DMS79 treated with DMSO at 0.1 percent for 48 hours (cell line): ENCODE results near the gene MBD4.
"Not testable (repeated sequence)": the region's sequence is repeated elsewhere in the genome, so short reads cannot be mapped to it uniquely, and the experiment has no call there.

Source experiments
- DNase-seq: peaks from one replicate; lab custom pipeline; 2025; lab: John Stamatoyannopoulos, UW

MBD4 gene

DNA sequence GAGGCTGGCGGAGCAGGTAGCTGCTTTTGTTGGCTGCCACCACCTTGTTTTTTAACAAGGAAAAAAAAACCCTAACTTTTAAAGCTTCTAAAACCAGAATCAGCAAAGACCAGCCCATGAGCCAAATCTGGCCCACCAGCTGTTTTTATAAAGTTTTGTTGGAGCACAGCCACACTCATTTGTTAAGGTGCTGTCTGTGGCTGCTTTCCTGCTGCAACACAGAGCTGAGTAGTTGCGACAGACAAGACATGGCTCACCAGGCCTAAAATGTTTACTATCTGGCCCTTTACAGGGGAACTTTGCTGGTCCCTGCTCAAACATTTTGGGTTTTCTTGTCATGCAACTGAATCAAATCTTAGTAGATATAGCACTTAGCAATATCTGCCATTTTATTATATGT lies 30.2 kb downstream of the MBD4 start:
- no peak for DNase-seq

DNA sequence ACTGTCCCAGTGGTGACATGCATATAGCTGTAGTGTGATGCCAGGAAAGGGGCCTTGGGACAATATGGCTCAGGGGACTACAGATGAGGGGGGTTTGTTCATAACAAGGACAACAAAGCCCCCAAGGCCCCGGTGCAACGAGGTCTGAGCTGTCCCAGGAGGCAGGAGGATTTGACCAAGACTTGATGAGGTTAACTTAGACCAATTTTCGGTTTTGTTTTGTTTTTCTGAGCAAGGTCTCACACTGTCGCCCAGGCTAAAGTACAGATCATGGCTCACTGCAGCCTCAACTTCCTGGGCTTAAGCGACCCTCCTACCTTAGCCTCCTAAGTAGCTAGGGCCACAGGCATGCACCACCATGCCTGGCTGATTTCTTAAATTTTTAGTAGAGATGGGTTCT lies 35.1 kb downstream of the MBD4 start:
- DNase-seq = no peak

DNA sequence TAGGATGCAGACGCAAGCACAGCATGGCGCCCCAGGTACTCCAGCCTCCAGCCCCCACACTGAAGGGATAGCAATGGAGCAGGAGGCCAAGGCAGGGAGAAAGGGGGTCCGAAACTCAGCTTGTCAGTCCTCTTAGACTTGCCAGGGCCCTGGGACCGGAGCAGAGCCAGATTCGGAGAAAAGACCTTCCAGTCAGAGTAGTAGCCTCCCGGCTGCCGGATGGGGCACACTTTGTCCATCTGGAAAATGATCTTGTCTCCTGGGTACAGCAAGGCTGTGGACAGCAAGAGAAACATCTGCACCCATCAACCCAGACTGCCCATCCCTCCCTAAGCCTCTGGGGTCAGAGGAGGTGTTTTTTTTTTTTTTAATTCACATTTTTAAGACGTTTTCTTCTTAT lies 35.6 kb downstream of the MBD4 start:
- no peak for DNase-seq

DNA sequence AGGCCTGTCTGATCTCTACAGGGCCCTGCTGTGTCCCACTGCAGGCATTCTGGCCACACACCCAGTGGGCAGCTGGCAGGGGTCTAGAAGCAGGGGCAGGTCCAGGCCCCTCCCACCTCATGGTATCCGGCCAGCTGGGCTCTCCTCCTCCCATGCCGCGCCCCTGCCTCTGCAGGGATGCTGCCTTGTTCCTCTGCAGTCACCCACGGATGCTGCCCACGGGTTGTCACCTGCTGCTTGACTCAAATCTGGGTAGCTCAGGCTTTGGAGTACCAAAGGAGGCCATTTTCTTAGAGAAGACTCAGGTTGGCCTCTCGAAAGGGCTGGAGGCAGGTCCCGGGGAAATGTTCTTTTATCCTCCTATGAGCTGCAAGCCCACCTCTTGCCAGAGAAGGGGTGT lies 36.3 kb downstream of the MBD4 start:
- DNase-seq = no peak

GRCh38 chr3:129402616-129403015 lies 37.1 kb downstream of the MBD4 start:
- no peak for DNase-seq

DNA sequence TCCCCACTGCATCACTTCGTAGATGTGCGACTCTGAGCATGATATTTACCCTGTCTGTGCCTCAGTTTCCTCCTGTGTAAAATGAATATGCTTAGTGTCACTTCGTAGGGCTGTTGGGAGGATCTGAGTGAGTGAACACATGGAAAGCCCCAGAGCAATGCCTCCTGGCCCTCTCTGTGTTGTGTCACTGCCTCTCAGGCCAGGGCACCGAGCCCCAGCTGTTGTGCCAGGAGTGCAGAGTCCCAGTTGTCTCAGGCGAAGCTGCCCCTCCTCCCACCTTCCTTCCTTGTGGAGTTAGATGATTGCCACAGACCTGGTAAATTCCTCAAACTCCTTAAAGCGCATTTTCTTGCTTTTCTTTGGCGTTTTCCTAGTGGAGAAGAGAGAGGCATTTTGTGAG lies 37.5 kb downstream of the MBD4 start:
- DNase-seq = no peak

GRCh38 chr3:129399895-129400357 lies 39.8 kb downstream of the MBD4 start:
- no peak for DNase-seq

GRCh38 chr3:129399145-129399894 lies 40.4 kb downstream of the MBD4 start:
- DNase-seq = peak; percentile 93

DNA sequence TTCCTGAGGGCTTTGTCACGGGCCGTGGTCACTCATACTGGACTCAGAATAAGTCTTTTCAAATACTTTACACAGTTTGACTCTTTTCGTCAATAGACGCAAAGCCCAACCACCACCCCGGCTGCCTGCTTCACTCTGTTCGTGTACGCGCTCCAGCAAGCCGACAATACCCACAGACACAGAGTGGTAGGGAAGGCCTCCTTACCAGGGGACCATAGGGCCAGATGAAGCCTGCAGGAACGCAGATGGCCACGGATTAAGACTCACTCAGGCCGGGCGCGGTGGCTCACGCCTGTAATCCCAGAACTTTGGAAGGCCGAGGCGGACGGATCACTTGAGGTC lies 41.0 kb downstream of the MBD4 start:
- DNase-seq = no peak

GRCh38 chr3:129393760-129394564 lies 45.8 kb downstream of the MBD4 start:
- DNase-seq = not testable (repeated sequence)

DNA sequence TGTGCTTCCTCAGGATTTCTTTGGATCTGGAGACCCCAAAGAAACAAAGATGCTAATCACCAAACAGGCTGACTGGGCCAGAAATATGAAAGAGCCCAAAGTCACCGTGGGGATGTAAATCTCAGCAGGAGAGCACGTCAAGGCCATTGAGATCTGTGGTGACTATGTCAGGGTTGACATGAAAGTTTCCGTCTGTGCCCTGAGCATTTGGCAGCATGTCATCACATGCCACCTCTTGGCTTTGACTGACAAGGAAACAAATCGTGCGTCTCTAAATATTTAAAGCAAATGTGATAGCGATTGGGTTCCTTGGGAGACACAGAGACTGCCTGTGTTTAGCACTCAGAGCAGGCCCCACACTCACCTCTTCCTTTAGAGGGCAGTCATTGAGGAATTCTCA lies 46.5 kb downstream of the MBD4 start:
- no peak for DNase-seq

- DNase-seq = not testable (repeated sequence)
Measured at GRCh38 chr3:129392106-129392887, 47.5 kb downstream of the MBD4 start.

GRCh38 chr3:129391583-129391982 lies 48.2 kb downstream of the MBD4 start:
- DNase-seq = not testable (repeated sequence)

DNA sequence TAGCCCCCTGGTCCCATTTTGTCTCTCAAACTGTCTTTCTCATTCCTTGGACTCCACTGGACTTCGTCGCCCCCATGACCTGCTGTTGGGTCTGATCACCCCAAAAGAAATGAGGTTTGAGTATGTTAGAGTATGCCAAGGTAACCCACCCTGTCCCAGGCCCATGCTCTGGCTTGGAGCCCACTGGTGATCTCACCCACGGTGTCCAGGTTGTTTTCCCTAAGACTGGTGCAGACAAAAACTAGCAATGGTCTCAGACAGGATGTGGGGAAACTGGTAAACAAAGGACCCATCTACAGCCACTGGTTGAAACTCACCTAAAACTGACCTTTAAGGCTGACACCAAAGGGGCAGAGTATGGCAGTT lies 50.2 kb downstream of the MBD4 start:
- no peak for DNase-seq

GRCh38 chr3:129388791-129389571 lies 50.8 kb downstream of the MBD4 start:
- not testable (repeated sequence) for DNase-seq

- DNase-seq = no peak
Measured at GRCh38 chr3:129387487-129387886, 52.3 kb downstream of the MBD4 start.

DNA sequence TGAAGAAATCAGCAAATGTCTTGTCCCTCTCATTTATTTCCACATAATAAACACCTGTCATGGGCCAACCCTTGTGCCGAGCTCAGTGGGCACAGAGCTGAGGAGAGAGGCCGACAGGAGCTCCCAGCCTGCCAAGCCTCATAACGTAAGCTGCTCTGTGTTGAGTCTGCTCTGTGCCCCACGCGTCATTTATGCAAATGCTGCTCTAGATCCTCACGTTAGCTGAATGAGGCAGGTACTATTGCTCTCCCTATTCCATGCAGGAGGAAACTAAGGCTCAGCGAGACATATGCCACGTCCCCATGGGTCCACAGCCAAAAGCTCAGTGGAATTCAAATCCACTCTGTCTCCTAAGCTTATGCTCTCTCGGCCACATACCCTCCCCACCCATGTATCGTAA lies 52.8 kb downstream of the MBD4 start:
- no peak for DNase-seq

DNA sequence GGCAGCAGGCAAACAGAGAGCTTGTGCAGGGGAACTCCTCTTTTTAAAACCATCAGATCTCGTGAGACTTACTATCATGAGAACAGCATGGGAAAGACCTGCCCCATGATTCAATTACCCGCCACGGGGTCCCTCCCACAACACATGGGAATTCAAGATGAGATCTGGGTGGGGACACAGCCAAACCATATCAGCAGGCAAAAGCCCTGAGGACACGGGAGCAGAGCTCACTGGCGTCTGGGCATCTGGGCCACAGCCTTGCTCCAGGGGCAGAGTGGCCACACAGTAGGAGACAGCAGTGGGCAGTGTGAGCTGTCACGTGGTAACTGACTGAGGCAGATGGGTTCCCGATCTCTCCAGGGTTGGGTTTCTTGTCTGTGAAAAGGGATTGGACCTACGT lies 54.2 kb downstream of the MBD4 start:
- not testable (repeated sequence) for DNase-seq

DNA sequence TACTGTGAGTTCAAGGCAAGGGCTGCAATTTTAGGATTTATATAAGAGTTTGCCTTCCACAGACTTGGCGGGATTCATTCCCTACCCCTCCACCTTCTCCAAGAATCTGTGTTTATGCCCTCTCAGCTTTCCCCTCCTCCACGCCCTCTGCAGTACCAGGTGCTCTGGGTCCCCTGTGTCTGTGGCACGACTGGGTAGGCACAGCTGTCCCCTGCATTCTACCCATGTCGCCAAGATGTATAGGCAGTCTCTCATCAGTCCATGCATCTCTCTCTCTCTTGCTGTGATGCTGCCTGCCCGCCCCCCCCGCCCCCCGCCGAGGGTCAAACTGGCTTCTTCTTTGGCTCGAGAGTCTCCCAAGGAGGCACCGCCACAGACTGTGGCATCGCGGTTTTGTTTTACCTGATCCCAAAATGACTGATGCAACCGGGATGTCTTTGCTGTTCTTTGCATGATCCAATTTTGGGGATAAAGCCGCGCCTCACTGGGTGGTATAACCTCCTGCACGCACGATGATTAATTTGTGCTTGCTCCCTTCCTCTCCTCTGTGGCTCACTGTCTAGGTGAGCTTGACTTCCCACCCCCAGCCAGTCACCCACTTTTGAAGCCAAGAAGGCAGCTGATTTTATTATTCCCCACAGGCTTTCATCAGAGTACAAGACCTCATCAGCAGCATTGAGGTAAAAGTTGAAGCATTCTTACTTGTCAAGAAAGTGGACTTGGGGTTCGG lies 55.0 kb downstream of the MBD4 start:
- no peak for DNase-seq

DNA sequence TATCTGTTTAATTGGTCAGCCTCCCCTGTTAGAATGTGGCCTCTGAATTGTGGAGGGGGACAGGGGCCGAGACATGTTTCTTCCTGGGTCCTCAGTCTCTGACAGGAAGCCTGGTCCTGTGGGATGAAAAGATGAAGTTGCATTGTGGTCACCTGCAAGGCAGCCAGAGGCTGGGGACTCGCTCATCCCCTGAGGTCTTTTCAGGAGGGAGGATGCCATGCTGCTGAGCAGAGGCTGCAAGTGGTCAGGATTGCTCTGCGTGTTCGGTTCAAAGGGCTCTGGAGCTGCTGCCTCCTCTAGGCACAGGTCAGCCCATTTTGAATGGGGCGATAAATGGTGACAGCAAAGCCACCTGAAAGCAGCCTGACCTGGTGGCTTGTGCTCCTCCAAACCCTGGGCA lies 55.6 kb downstream of the MBD4 start:
- not testable (repeated sequence) for DNase-seq

GRCh38 chr3:129383292-129383860 lies 56.4 kb downstream of the MBD4 start:
- peak; percentile 36 for DNase-seq
